ENCODE results near the gene KDM3A. TPM values are rescaled to one million over a fixed set of nuclear protein-coding genes. Genes with fewer than 3 reads are reported as not detected.

The KDM3A gene
- total RNA-seq, 4 donors from 2014 or later: 22.5 to 54.3 (median 48.6) TPM

DNA sequence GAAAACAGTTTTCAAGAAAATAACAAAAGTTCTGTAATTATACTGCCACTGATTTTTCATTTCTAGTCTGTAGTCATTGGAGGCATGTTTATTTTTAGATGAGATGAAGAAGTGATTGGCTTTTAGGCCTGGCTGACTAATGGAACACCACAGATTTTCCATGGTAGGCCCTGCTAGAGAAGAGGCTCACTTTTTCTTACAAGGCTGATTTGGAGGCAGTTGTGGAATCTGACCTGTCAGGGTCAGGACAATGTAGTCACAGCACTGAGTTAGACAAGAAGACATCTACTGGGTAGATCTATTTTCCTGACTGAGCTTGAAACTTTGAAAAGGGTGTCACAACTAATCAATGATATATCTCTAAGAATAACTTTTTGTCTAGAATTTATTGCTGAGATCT, 43.9 kb downstream of the KDM3A start:
- Histone ChIP-seq H3K27me3 (no peaks in the 10 kb centered on the region), H3K4me1 (no peaks in the 10 kb centered on the region), H3K4me3 (no peak overlapping the region), H3K27ac (no peak overlapping the region), H3K9me3 (no peaks in the 10 kb centered on the region), H3K36me3 (no peaks in the 10 kb centered on the region)
- DNase-seq: no peak
- TF ChIP-seq, protein P1, sequence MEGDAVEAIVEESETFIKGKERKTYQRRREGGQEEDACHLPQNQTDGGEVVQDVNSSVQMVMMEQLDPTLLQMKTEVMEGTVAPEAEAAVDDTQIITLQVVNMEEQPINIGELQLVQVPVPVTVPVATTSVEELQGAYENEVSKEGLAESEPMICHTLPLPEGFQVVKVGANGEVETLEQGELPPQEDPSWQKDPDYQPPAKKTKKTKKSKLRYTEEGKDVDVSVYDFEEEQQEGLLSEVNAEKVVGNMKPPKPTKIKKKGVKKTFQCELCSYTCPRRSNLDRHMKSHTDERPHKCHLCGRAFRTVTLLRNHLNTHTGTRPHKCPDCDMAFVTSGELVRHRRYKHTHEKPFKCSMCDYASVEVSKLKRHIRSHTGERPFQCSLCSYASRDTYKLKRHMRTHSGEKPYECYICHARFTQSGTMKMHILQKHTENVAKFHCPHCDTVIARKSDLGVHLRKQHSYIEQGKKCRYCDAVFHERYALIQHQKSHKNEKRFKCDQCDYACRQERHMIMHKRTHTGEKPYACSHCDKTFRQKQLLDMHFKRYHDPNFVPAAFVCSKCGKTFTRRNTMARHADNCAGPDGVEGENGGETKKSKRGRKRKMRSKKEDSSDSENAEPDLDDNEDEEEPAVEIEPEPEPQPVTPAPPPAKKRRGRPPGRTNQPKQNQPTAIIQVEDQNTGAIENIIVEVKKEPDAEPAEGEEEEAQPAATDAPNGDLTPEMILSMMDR (IDR thresholded peaks at IDR 0.05): no peak
- TF ChIP-seq POLR2A (IDR thresholded peaks at IDR 0.05): no peak
- intact Hi-C loops (cut with DNase I; ENCODE audit: low total_unique reads): no loop called here

DNA sequence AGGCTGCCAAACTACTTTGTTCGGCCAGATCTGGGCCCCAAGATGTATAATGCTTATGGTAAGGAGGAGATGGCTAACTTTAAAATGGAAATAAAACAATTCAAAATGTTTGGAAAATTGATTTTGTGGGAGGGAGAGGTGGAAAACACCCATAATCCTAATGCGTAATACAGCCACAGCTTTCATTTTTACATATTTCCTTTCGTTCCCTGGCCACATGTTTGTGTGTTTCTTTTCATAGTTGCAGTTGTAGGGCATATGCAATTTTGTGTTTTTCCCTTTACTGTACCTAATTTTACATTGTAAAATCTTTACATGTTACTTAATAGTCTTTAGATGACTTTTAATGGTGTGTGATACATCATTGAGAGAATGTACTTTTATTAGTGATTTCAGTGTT, 44.6 kb downstream of the KDM3A start:
- Histone ChIP-seq H3K27me3 (no peaks in the 10 kb centered on the region), H3K9me3 (no peaks in the 10 kb centered on the region), H3K36me3 (no peaks in the 10 kb centered on the region), H3K4me3 (no peak overlapping the region), H3K27ac (no peak overlapping the region), H3K4me1 (no peaks in the 10 kb centered on the region)
- no peak for DNase-seq
- TF ChIP-seq, protein P1 (IDR thresholded peaks at IDR 0.05): no peak
- TF ChIP-seq POLR2A (IDR thresholded peaks at IDR 0.05): no peak
- intact Hi-C loops (cut with DNase I; ENCODE audit: low total_unique reads): no loop called here

DNA sequence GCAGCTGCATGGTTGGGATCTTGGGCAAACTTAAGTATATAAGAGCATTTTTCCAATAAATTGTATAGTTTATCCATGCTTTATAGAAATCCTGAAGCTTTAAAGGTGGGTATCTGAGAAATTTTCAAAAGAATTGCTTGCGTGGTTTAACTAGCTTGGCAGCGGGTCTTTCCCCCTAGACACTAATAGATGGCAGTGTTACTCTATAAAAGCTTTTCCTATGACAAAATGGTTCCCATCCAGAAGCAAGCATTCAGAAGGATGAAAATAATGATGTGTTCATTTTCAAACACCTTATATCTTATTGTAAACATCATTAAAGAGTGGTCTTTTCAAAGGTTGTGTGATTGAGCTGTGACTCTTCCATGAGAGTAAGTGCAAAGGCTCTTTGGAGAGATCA, 45.9 kb downstream of the KDM3A start:
- Histone ChIP-seq H3K4me1 (no peaks in the 10 kb centered on the region), H3K9me3 (no peaks in the 10 kb centered on the region), H3K27me3 (no peaks in the 10 kb centered on the region), H3K27ac (no peak overlapping the region), H3K36me3 (no peaks in the 10 kb centered on the region), H3K4me3 (no peak overlapping the region)
- intact Hi-C loops (cut with DNase I; ENCODE audit: low total_unique reads): no loop called here
- DNase-seq: no peak
- TF ChIP-seq, protein P1 (IDR thresholded peaks at IDR 0.05): no peak
- no peak for TF ChIP-seq POLR2A (IDR thresholded peaks at IDR 0.05)

DNA sequence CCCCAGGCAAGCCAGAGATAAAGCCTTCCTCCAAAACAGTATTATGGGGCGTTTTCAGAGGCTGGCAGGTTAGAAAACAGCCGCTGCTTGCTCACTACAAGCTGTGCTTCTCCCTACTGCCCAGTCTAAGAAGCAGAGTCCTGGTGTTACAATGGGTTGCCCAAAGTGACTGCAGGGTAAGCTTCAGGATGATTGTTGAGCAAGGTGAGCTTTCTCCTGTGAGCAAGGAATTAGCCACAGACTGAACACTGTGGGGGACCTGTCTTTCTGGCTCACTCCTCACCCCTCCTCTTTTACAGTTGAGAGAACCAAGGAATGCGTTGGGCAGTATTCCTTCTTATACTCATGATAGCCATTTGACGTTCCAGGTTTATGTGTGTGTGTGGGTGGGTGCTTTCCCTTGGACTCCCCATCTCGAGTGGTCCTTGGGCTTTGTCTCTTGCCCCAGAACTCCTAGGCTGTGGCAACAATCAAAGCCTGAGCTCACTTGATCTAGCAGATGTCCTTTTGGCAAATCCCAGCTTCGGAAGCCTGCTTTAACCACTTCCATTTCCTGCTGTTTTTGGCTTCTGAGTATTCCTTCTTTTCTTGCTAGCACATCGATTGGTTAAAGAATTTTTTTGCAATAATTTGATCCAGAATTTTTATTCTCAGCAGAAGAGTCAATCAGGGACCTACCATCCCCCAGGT, 47.5 kb downstream of the KDM3A start:
- intact Hi-C loops (cut with DNase I; ENCODE audit: low total_unique reads): no loop called here
- no peaks in the 10 kb centered on the region for H3K27me3 ChIP-seq
- no peaks in the 10 kb centered on the region for H3K9me3 ChIP-seq
- no peak for DNase-seq
- no peaks in the 10 kb centered on the region for H3K36me3 ChIP-seq
- H3K27ac ChIP-seq: no peak overlapping the region
- H3K4me3 ChIP-seq: no peak overlapping the region
- TF ChIP-seq POLR2A (IDR thresholded peaks at IDR 0.05): no peak
- TF ChIP-seq, protein P1 (IDR thresholded peaks at IDR 0.05): no peak
- no peaks in the 10 kb centered on the region for H3K4me1 ChIP-seq

GRCh38 chr2:86489542-86489941, 48.4 kb downstream of the KDM3A start:
- Histone ChIP-seq H3K9me3 (no peaks in the 10 kb centered on the region), H3K27me3 (no peaks in the 10 kb centered on the region), H3K36me3 (no peaks in the 10 kb centered on the region), H3K27ac (no peak overlapping the region), H3K4me1 (no peaks in the 10 kb centered on the region), H3K4me3 (no peak overlapping the region)
- no peak for DNase-seq
- intact Hi-C loops (cut with DNase I; ENCODE audit: low total_unique reads): no loop called here
- TF ChIP-seq, protein P1 (IDR thresholded peaks at IDR 0.05): no peak
